Neuronal stem cell (in vitro differentiated cells): ENCODE results near the gene SELENOI.
A peak's percentile ranks its signal among the peaks of the same experiment; 100 is the strongest.

Source experiments
- DNase-seq: peaks from one replicate; pipeline ENCODE4 v3.0.0-alpha.2; 2013; ENCODE audit warnings: low spot score
- H2AFZ ChIP-seq: one replicate; pipeline ENCODE4 v1.6.1; 2013; ENCODE audit warnings: mild to moderate bottlenecking, low read length, inconsistent platforms
- H2AK5ac ChIP-seq: 2 replicates; pipeline ENCODE4 v1.6.1; 2013; ENCODE audit warnings: low read depth, mild to moderate bottlenecking, inconsistent platforms, low read length, moderate library complexity, mixed read lengths
- H2BK120ac ChIP-seq: 2 replicates; pipeline ENCODE4 v1.6.1; 2013; ENCODE audit warnings: low read depth, mild to moderate bottlenecking, inconsistent platforms, low read length, moderate library complexity, mixed read lengths
- H2BK12ac ChIP-seq: one replicate; pipeline ENCODE4 v1.6.1; 2013; ENCODE audit warnings: low read length, inconsistent platforms
- H2BK15ac ChIP-seq: 2 replicates; pipeline ENCODE4 v1.6.1; 2013; ENCODE audit warnings: mild to moderate bottlenecking, low read length, inconsistent platforms, mixed read lengths
- H2BK5ac ChIP-seq: one replicate; pipeline ENCODE4 v1.6.1; 2013; ENCODE audit warnings: inconsistent platforms, mild to moderate bottlenecking, low read length, moderate library complexity
- H3K14ac ChIP-seq: one replicate; pipeline ENCODE4 v1.6.1; 2013; ENCODE audit warnings: low read length, inconsistent platforms
- H3K18ac ChIP-seq: 2 replicates; pipeline ENCODE4 v1.6.1; 2013; ENCODE audit warnings: low read length, inconsistent platforms
- H3K23ac ChIP-seq: 2 replicates; pipeline ENCODE4 v1.6.1; 2013; ENCODE audit warnings: low read depth, mild to moderate bottlenecking, mixed read lengths, low read length, inconsistent platforms; ENCODE audit not compliant: poor library complexity
- H3K27ac ChIP-seq: replicated peaks from 3 replicates; pipeline ENCODE4 v1.5.1; 2013; ENCODE audit warnings: low read length, inconsistent platforms
- H3K27me3 ChIP-seq, 3 experiments: 2 replicates each; pipeline ENCODE4 v1.6.1; 2013; ENCODE audit warnings: low read length in 3 of 3, mild to moderate bottlenecking in 2 of 3, inconsistent platforms in 1 of 3, low read depth in 1 of 3, mixed read lengths in 1 of 3, moderate library complexity in 1 of 3; ENCODE audit not compliant: control insufficient read depth in 3 of 3, insufficient read depth in 3 of 3
- H3K36me3 ChIP-seq, 2 donors: replicated peaks in 1 of 2; 2 replicates each; pipeline ENCODE4 v1.6.1; 2013; ENCODE audit warnings: low read length in 2 of 2; ENCODE audit not compliant: control insufficient read depth in 2 of 2, insufficient read depth in 2 of 2
- H3K4ac ChIP-seq: 2 replicates; pipeline ENCODE4 v1.6.1; 2013; ENCODE audit warnings: inconsistent platforms, mild to moderate bottlenecking, low read length, moderate library complexity
- H3K4me1 ChIP-seq, 2 donors: 1 replicate in 1 of 2; 2 replicates in 1 of 2; pipeline ENCODE4 v1.6.1; 2013; ENCODE audit warnings: low read length in 2 of 2, low read depth in 1 of 2; ENCODE audit not compliant: control insufficient read depth in 2 of 2, insufficient read depth in 1 of 2
- H3K4me2 ChIP-seq: one replicate; pipeline ENCODE4 v1.6.1; 2013; ENCODE audit warnings: mild to moderate bottlenecking, low read length, inconsistent platforms; ENCODE audit not compliant: insufficient read depth, poor library complexity, severe bottlenecking
- H3K4me3 ChIP-seq, 2 donors: 2 replicates each; pipeline ENCODE4 v1.5.1; 2013; ENCODE audit warnings: low read length in 2 of 2, mild to moderate bottlenecking in 2 of 2, inconsistent platforms in 1 of 2, moderate library complexity in 1 of 2
- H3K79me1 ChIP-seq: one replicate; pipeline ENCODE4 v1.6.1; 2013; ENCODE audit warnings: low read depth, mild to moderate bottlenecking, inconsistent platforms, low read length, moderate library complexity
- H3K9ac ChIP-seq: one replicate; pipeline ENCODE4 v1.6.1; 2013; ENCODE audit warnings: mild to moderate bottlenecking, low read depth, low read length, inconsistent platforms; ENCODE audit not compliant: poor library complexity
- H3K9me3 ChIP-seq, 2 donors: replicated peaks in 1 of 2; 2 replicates each; pipeline versions ENCODE3 to v1.6.1; 2013; ENCODE audit warnings: low read length in 2 of 2, mild to moderate bottlenecking in 2 of 2, inconsistent platforms in 1 of 2, low read depth in 1 of 2, mixed read lengths in 1 of 2, moderate library complexity in 1 of 2; ENCODE audit not compliant: control insufficient read depth in 2 of 2, insufficient read depth in 1 of 2
- H4K8ac ChIP-seq: one replicate; pipeline ENCODE4 v1.6.1; 2013; ENCODE audit warnings: low read depth, mild to moderate bottlenecking, inconsistent platforms, low read length, moderate library complexity
- H4K91ac ChIP-seq: one replicate; pipeline ENCODE4 v1.6.1; 2013; ENCODE audit warnings: low read length, low read depth, mild to moderate bottlenecking, inconsistent platforms; ENCODE audit not compliant: poor library complexity
- WGBS, 2 donors: extraction: QIAGEN DNeasy Blood & Tissue Kit; methylation state at CpG; one replicate each; pipeline ENCODE4 v1.1.7; 2013; ENCODE audit warnings: missing lambda C conversion rate in 2 of 2, mixed read lengths in 1 of 2; ENCODE audit not compliant: insufficient read length in 2 of 2, insufficient replicate concordance in 1 of 2; ENCODE audit errors: extremely low coverage in 2 of 2; 5-methylcytosine and 5-hydroxymethylcytosine counted together

The SELENOI gene

GRCh38 chr2:26432859-26433258 lies 86.9 kb downstream of the SELENOI start:
- no peak for DNase-seq

DNA sequence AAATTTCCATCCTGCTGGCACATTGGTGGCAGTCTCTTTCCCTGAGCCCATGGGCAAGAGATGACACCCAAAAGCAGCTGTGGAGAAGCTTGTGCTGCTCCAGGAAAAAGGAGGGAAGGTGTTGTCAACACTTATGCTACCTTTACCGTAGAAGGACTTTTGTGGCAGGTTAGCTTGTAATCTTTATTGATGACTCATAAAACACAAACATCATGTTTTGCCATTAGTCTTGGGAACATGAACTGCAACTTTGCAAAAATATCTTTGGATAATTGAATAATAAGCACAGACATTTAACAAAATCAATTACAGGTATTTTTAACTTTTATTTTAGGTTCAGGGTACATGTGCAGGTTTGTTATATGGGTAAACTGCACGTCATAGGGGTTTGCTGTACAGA lies 89.2 kb downstream of the SELENOI start:
- H3K4me2 ChIP-seq: no peak overlapping the region
- H2BK120ac ChIP-seq: no peak overlapping the region
- WGBS, 2 donors: no CpG with 5 or more reads among the region's 2 CpGs

More at GRCh38 chr2:26432859-26433258, 86.9 kb downstream of the SELENOI start:
- H2BK5ac ChIP-seq: no peak overlapping the region
- no peak overlapping the region for H3K18ac ChIP-seq
- H2BK15ac ChIP-seq: no peak overlapping the region
- H3K9me3 ChIP-seq: no peaks in the 10 kb centered on the region
- no peaks in the 10 kb centered on the region for H3K36me3 ChIP-seq
- no peak overlapping the region for H2AK5ac ChIP-seq
- no peak overlapping the region for H3K9ac ChIP-seq
- H2BK120ac ChIP-seq: no peak overlapping the region
- H3K14ac ChIP-seq: no peak overlapping the region
- H2AFZ ChIP-seq: peak overlapping the region; percentile 43
- no peak overlapping the region for H2BK12ac ChIP-seq
- H4K91ac ChIP-seq: no peak overlapping the region
- H3K4me2 ChIP-seq: no peak overlapping the region
- H3K4ac ChIP-seq: no peak overlapping the region
- WGBS, 2 donors: no CpG with 5 or more reads among the region's 2 CpGs
- no peaks in the 10 kb centered on the region for H3K79me1 ChIP-seq
- H3K4me3 ChIP-seq: no peak overlapping the region
- no peak overlapping the region for H4K8ac ChIP-seq
- H3K4me1 ChIP-seq: no peaks in the 10 kb centered on the region
- H3K27me3 ChIP-seq: no peaks in the 10 kb centered on the region
- no peak overlapping the region for H3K23ac ChIP-seq
- no peak overlapping the region for H3K27ac ChIP-seq

GRCh38 chr2:26438526-26438925 lies 92.6 kb downstream of the SELENOI start:
- no CpG with 5 or more reads among the region's 8 CpGs for WGBS, 2 donors
- no peak overlapping the region for H3K9ac ChIP-seq
- H4K8ac ChIP-seq: no peak overlapping the region
- H2BK12ac ChIP-seq: no peak overlapping the region
- H3K4me3 ChIP-seq: no peak overlapping the region
- H2BK5ac ChIP-seq: no peak overlapping the region
- no peak overlapping the region for H4K91ac ChIP-seq
- peak overlapping the region; percentile 80 for H2AFZ ChIP-seq
- H3K4me2 ChIP-seq: no peak overlapping the region
- H3K27me3 ChIP-seq: no peaks in the 10 kb centered on the region
- no peaks in the 10 kb centered on the region for H3K36me3 ChIP-seq
- H3K23ac ChIP-seq: no peak overlapping the region
- no peak overlapping the region for H2AK5ac ChIP-seq
- H3K79me1 ChIP-seq: no peaks in the 10 kb centered on the region
- H2BK120ac ChIP-seq: no peak overlapping the region
- H2BK15ac ChIP-seq: no peak overlapping the region
- peaks cover 3 to 4% of the 10 kb centered on the region in 2 donors for H3K4me1 ChIP-seq
- DNase-seq: no peak
- no peak overlapping the region for H3K14ac ChIP-seq
- H3K27ac ChIP-seq: no peak overlapping the region
- no peak overlapping the region for H3K18ac ChIP-seq
- H3K4ac ChIP-seq: no peak overlapping the region
- H3K9me3 ChIP-seq: no peaks in the 10 kb centered on the region

More for the DNA sequence above, 89.2 kb downstream of the SELENOI start:
- H2AK5ac ChIP-seq: no peak overlapping the region
- H3K23ac ChIP-seq: no peak overlapping the region
- H3K4ac ChIP-seq: no peak overlapping the region
- no peaks in the 10 kb centered on the region for H3K9me3 ChIP-seq
- no peaks in the 10 kb centered on the region for H3K27me3 ChIP-seq
- H2BK15ac ChIP-seq: no peak overlapping the region
- no peak for DNase-seq
- no peak overlapping the region for H3K18ac ChIP-seq
- H4K8ac ChIP-seq: no peak overlapping the region
- H2BK5ac ChIP-seq: no peak overlapping the region
- H3K14ac ChIP-seq: no peak overlapping the region
- H4K91ac ChIP-seq: no peak overlapping the region
- no peak overlapping the region for H3K4me3 ChIP-seq
- no peak overlapping the region for H3K27ac ChIP-seq
- H3K79me1 ChIP-seq: no peaks in the 10 kb centered on the region
- H3K4me1 ChIP-seq: peaks cover 0 to 4% of the 10 kb centered on the region in 2 donors
- no peak overlapping the region for H2AFZ ChIP-seq
- H3K9ac ChIP-seq: no peak overlapping the region
- H2BK12ac ChIP-seq: no peak overlapping the region
- H3K36me3 ChIP-seq: no peaks in the 10 kb centered on the region

GRCh38 chr2:26438926-26439325 lies 93.0 kb downstream of the SELENOI start:
- Histone ChIP-seq H2AFZ (peak overlapping the region; percentile 80), H3K14ac (no peak overlapping the region), H2BK5ac (no peak overlapping the region), H3K4me2 (no peak overlapping the region), H4K8ac (no peak overlapping the region), H3K79me1 (no peaks in the 10 kb centered on the region), H4K91ac (no peak overlapping the region), H3K9ac (no peak overlapping the region), H2BK120ac (no peak overlapping the region), H3K4me3 (no peak overlapping the region), H3K27ac (no peak overlapping the region), H3K4me1 (peaks cover 3 to 4% of the 10 kb centered on the region in 2 donors), H2BK12ac (no peak overlapping the region), H3K23ac (no peak overlapping the region), H3K36me3 (no peaks in the 10 kb centered on the region), H2BK15ac (no peak overlapping the region), H3K4ac (no peak overlapping the region), H2AK5ac (no peak overlapping the region), H3K9me3 (no peaks in the 10 kb centered on the region), H3K27me3 (no peaks in the 10 kb centered on the region), H3K18ac (no peak overlapping the region)
- no peak for DNase-seq
- WGBS, 2 donors: no CpG with 5 or more reads among the region's 5 CpGs
